AG09309 (cell line): ENCODE results near the gene DAB2IP.

Source experiments
- DNase-seq: peaks from one replicate; pipeline ENCODE4 v3.0.0-alpha.2; 2010; ENCODE audit warnings: low read depth
- H3K4me3 ChIP-seq: 2 replicates; pipeline ENCODE4 v1.5.1; 2011; ENCODE audit warnings: mild to moderate bottlenecking, low read depth, low read length, moderate library complexity; ENCODE audit not compliant: control insufficient read depth
- CTCF ChIP-seq: IDR thresholded peaks from 2 replicates; pipeline ENCODE4 v1.5.1; 2011; ENCODE audit warnings: mild to moderate bottlenecking, low read depth, low read length, inconsistent platforms; ENCODE audit not compliant: insufficient read depth, control insufficient read depth; ENCODE audit errors: missing control alignments

The DAB2IP gene

GRCh38 chr9:121807823-121808278 lies 156.4 kb downstream of the DAB2IP start:
- no peak overlapping the region for H3K4me3 ChIP-seq
- no peak for TF ChIP-seq CTCF
- DNase-seq: no peak

GRCh38 chr9:121808781-121809180 lies 157.3 kb downstream of the DAB2IP start:
- TF ChIP-seq CTCF: no peak
- DNase-seq: no peak

GRCh38 chr9:121809356-121810050 lies 158.1 kb downstream of the DAB2IP start:
- no peak overlapping the region for H3K4me3 ChIP-seq
- DNase-seq: no peak
- TF ChIP-seq CTCF: no peak

More at GRCh38 chr9:121808781-121809180, 157.3 kb downstream of the DAB2IP start:
- H3K4me3 ChIP-seq: no peak overlapping the region

- TF ChIP-seq CTCF: no peak
- DNase-seq: no peak
- no peak overlapping the region for H3K4me3 ChIP-seq
Observed at GRCh38 chr9:121810489-121810888, 159.1 kb downstream of the DAB2IP start.

GRCh38 chr9:121811140-121811539 lies 159.7 kb downstream of the DAB2IP start:
- H3K4me3 ChIP-seq: no peak overlapping the region
- no peak for TF ChIP-seq CTCF
- DNase-seq: no peak

- no peak for DNase-seq
- H3K4me3 ChIP-seq: no peak overlapping the region
- no peak for TF ChIP-seq CTCF
Observed at GRCh38 chr9:121811751-121812150, 160.3 kb downstream of the DAB2IP start.
